GM10847 (cell line): ENCODE data around the gene URAD.

Experiments used
- POLR2A ChIP-seq: IDR thresholded peaks from 2 replicates; pipeline ENCODE4 v1.6.1; 2011; ENCODE audit not compliant: insufficient read length; ENCODE audit errors: extremely low read depth

Gene URAD

GRCh38 chr13:27967203-27967735 lies 21.2 kb downstream of the URAD start:
- TF ChIP-seq POLR2A, result no peak

GRCh38 chr13:27966641-27967202 lies 21.8 kb downstream of the URAD start:
- TF ChIP-seq POLR2A, result no peak

GRCh38 chr13:27965740-27966640 lies 22.5 kb downstream of the URAD start:
- TF ChIP-seq POLR2A, result no peak

- TF ChIP-seq POLR2A, result no peak
Measured at GRCh38 chr13:27965343-27965739, 23.2 kb downstream of the URAD start.

- TF ChIP-seq POLR2A, result no peak
Measured at GRCh38 chr13:27964741-27965323, 23.7 kb downstream of the URAD start.

GRCh38 chr13:27963491-27963890 lies 25.0 kb downstream of the URAD start:
- no peak for TF ChIP-seq POLR2A

- no peak for TF ChIP-seq POLR2A
Measured at GRCh38 chr13:27962982-27963381, 25.5 kb downstream of the URAD start.

GRCh38 chr13:27962128-27962841 lies 26.2 kb downstream of the URAD start:
- no peak for TF ChIP-seq POLR2A

GRCh38 chr13:27961227-27962085 lies 27.0 kb downstream of the URAD start:
- TF ChIP-seq POLR2A, result no peak

GRCh38 chr13:27960362-27961226 lies 27.9 kb downstream of the URAD start:
- no peak for TF ChIP-seq POLR2A

GRCh38 chr13:27959976-27960361 lies 28.5 kb downstream of the URAD start:
- TF ChIP-seq POLR2A, result no peak

GRCh38 chr13:27956576-27957300 lies 31.8 kb downstream of the URAD start:
- no peak for TF ChIP-seq POLR2A
